HepG2 (cell line): ENCODE measurements around the gene ANKS3. TPM values are rescaled to one million over a fixed set of nuclear protein-coding genes. Genes with fewer than 3 reads are reported as not detected.

Experiments
- AGO1 ChIP-seq: fragments of 200-400 bp; formaldehyde crosslinking; IDR thresholded peaks from 2 replicates; pipeline ENCODE4 v1.6.1; 2017; ENCODE audit warnings: mild to moderate bottlenecking, low read depth, low read length, moderate library complexity; ENCODE audit not compliant: poor library complexity, severe bottlenecking
- AHR ChIP-seq: IDR thresholded peaks from 2 replicates; pipeline ENCODE4 v1.6.1; 2018; ENCODE audit warnings: missing genetic modification reagents, missing compliant biosample characterization
- FOSL2 ChIP-seq: sonication (generic); formaldehyde crosslinking; IDR thresholded peaks from 2 replicates; pipeline ENCODE4 v1.4.0; 2020; ENCODE audit warnings: missing genetic modification reagents
- GATAD2A ChIP-seq: IDR thresholded peaks from 2 replicates; pipeline ENCODE4 v1.6.1; 2016
- HNF1B ChIP-seq: sonication (generic); formaldehyde crosslinking; IDR thresholded peaks from 2 replicates; pipeline ENCODE4 v1.5.1; 2020; ENCODE audit warnings: mild to moderate bottlenecking, moderate library complexity, missing genetic modification reagents
- MIER3 ChIP-seq: IDR thresholded peaks from 2 replicates; pipeline ENCODE4 v1.6.1; 2016; ENCODE audit warnings: missing compliant biosample characterization, borderline replicate concordance
- SALL2 ChIP-seq: sonication (generic); formaldehyde crosslinking; IDR thresholded peaks from 2 replicates; pipeline ENCODE4 v1.8.1; 2023; ENCODE audit warnings: mild to moderate bottlenecking, missing genetic modification reagents, inconsistent platforms
- SAP130 ChIP-seq: IDR thresholded peaks from 2 replicates; pipeline ENCODE4 v1.6.1; 2016; ENCODE audit warnings: low read depth
- SKIL ChIP-seq: sonication (generic); formaldehyde crosslinking; IDR thresholded peaks from 2 replicates; pipeline ENCODE4 v1.8.0; 2022; ENCODE audit warnings: missing genetic modification reagents, mild to moderate bottlenecking, moderate library complexity, borderline replicate concordance
- SP4 ChIP-seq: sonication (generic); formaldehyde crosslinking; IDR thresholded peaks from 2 replicates; pipeline ENCODE4 v1.8.1; 2023; ENCODE audit warnings: mild to moderate bottlenecking, missing genetic modification reagents
- ZNF12 ChIP-seq: sonication (generic); formaldehyde crosslinking; IDR thresholded peaks from 2 replicates; pipeline ENCODE4 v1.5.0; 2020; ENCODE audit warnings: missing genetic modification reagents
- ZNF318 ChIP-seq: sonication (generic); formaldehyde crosslinking; IDR thresholded peaks from 2 replicates; pipeline ENCODE4 v1.4.0; 2020; ENCODE audit warnings: mild to moderate bottlenecking, missing genetic modification reagents
- ZNF563 ChIP-seq: sonication (generic); formaldehyde crosslinking; IDR thresholded peaks from 2 replicates; pipeline ENCODE4 v1.8.0; 2022; ENCODE audit warnings: mild to moderate bottlenecking, moderate library complexity, missing genetic modification reagents
- polyA plus RNA-seq, 8 experiments: library from polyadenylated mRNA; depleted of rRNA in 3 of 8; stranded (reverse) in 7 of 8; unstranded in 1 of 8; fragments of >200 nt; fragmentation: Illumina TruSeq in 4 of 8; extraction: Trizol in 4 of 8; gene quantifications; 2 replicates each; pipeline versions ENCODE4 v1.2.1 to v1.2.3, GENCODE V29; 2011 to 2016; ENCODE audit warnings: low read depth in 4 of 8, missing spikeins in 1 of 8, mixed read lengths in 1 of 8; ENCODE audit not compliant: insufficient read depth in 1 of 8
- total RNA-seq, 5 experiments: library from RNA; depleted of rRNA; stranded (reverse); fragments of >200 nt; fragmentation: Illumina TruSeq; extraction: Trizol; gene quantifications; 2 replicates each; pipeline ENCODE4 v1.2.3, GENCODE V29; 2016; ENCODE audit warnings: low read depth in 1 of 5

The ANKS3 gene
- total and polyA plus RNA-seq, 2 of the 13 experiments (the other 11 are each of a cell fraction or from before 2014, with no cell fraction given) = 11.4 to 15.9 TPM

- TF ChIP-seq ZNF318 (CRISPR knock-in tag) (peak; percentile 34; the same call in 1 of the 2 replicates), ZNF12 (CRISPR knock-in tag) (no peak), FOSL2 (CRISPR knock-in tag) (0 out of 2 replicates have a peak, but pooled peaks have one; percentile 12), SKIL (CRISPR knock-in tag) (0 out of 2 replicates have a peak, but pooled peaks have one; percentile 10), HNF1B (CRISPR knock-in tag) (0 out of 2 replicates have a peak, but pooled peaks have one; percentile 35), AHR (CRISPR knock-in tag) (no peak), AGO1 (peak; percentile 16), MIER3 (CRISPR knock-in tag) (0 out of 2 replicates have a peak, but pooled peaks have one; percentile 10), SAP130 (CRISPR knock-in tag) (peak; percentile 32; the same call in 1 of the 2 replicates), GATAD2A (CRISPR knock-in tag) (peak; percentile 31; the same call in 1 of the 2 replicates), ZNF563 (CRISPR knock-in tag) (no peak; the same call in 1 of the 2 replicates), SALL2 (CRISPR knock-in tag) (no peak), SP4 (CRISPR knock-in tag) (0 out of 2 replicates have a peak, but pooled peaks have one; percentile 6)
Observed at GRCh38 chr16:4664538-4665418, 69.3 kb downstream of the ANKS3 start (continued).
